BE2C (cell line): ENCODE data around the gene CD99.

ENCODE experiments used
- DNase-seq: peaks from one replicate; pipeline ENCODE4 v3.0.0-alpha.2; 2020
- H3K27me3 ChIP-seq: fragments of 250-450 bp; sonication (Bioruptor Pico); 2 replicates; pipeline ENCODE4 v1.5.1; 2020; ENCODE audit warnings: mild to moderate bottlenecking
- H3K36me3 ChIP-seq: fragments of 250-450 bp; sonication (Bioruptor Pico); 2 replicates; pipeline ENCODE4 v1.5.1; 2020; ENCODE audit warnings: mild to moderate bottlenecking
- H3K4me1 ChIP-seq: fragments of 250-450 bp; sonication (Bioruptor Pico); 2 replicates; pipeline ENCODE4 v1.5.1; 2020
- H3K4me3 ChIP-seq: 2 replicates; pipeline ENCODE4 v1.5.1; 2011; ENCODE audit warnings: low read depth, low read length
- H3K9me3 ChIP-seq: fragments of 250-450 bp; sonication (Bioruptor Pico); 2 replicates; pipeline ENCODE4 v1.5.1; 2020
- TF ChIP-seq, protein P1 (sequence below): IDR thresholded peaks from 2 replicates; pipeline ENCODE4 v1.5.1; 2012; ENCODE audit warnings: mild to moderate bottlenecking, low read depth, low read length

CD99 gene

DNA sequence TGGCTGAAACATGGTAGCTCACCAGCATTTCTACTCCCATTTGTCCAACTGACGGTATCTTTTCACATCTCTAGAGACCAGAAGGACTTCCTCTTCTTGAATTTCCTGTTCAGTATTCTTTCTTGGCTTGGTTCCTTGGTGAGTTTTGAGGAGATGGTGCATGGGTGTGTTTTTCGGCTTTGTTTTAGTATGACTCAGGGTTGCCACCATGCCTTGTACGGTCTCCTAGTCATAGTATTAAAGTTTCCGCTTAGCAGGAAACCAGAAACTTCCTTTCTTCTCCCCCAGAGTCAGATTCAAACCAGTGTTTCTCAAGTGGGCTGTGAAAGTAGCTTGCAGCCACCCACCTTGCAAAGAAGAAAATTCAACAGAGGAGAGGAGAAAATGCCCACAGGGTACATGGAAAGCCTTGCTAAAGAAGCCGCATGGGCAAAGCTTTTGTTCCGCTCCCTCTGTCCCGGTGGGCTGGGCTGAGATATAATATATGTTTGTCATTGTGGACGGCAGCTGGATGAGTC is 5.7 kb downstream of the CD99 start:
- H3K36me3 ChIP-seq, result no peaks in the 10 kb centered on the region
- DNase-seq, result no peak
- H3K4me3 ChIP-seq, result no peak overlapping the region
- no peaks in the 10 kb centered on the region for H3K27me3 ChIP-seq
- no peaks in the 10 kb centered on the region for H3K4me1 ChIP-seq
- TF ChIP-seq, protein P1, sequence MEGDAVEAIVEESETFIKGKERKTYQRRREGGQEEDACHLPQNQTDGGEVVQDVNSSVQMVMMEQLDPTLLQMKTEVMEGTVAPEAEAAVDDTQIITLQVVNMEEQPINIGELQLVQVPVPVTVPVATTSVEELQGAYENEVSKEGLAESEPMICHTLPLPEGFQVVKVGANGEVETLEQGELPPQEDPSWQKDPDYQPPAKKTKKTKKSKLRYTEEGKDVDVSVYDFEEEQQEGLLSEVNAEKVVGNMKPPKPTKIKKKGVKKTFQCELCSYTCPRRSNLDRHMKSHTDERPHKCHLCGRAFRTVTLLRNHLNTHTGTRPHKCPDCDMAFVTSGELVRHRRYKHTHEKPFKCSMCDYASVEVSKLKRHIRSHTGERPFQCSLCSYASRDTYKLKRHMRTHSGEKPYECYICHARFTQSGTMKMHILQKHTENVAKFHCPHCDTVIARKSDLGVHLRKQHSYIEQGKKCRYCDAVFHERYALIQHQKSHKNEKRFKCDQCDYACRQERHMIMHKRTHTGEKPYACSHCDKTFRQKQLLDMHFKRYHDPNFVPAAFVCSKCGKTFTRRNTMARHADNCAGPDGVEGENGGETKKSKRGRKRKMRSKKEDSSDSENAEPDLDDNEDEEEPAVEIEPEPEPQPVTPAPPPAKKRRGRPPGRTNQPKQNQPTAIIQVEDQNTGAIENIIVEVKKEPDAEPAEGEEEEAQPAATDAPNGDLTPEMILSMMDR, result no peak
- H3K9me3 ChIP-seq, result no peaks in the 10 kb centered on the region

DNA sequence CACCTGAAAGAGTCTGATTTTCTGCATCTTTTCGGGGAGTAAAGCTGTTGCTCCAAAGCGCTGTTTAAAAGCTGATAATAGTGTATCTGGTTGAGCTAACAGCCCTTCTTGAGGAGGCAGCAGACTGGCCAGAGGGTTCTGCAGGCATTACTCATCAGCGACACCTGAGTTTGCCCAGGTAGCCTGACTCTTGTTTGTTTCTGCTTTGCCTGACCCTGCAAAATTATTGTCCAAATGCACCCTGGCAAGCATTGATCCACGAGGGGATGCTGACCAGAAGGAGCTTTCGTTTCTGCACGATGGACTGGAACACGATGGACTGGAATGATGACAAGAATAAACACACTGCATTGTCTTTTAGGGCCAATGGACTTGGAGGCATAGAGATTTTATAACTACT is 6.2 kb downstream of the CD99 start:
- Histone ChIP-seq H3K27me3 (no peaks in the 10 kb centered on the region), H3K4me1 (no peaks in the 10 kb centered on the region), H3K9me3 (no peaks in the 10 kb centered on the region), H3K4me3 (no peak overlapping the region), H3K36me3 (no peaks in the 10 kb centered on the region)
- TF ChIP-seq, protein P1, result no peak
- no peak for DNase-seq

DNA sequence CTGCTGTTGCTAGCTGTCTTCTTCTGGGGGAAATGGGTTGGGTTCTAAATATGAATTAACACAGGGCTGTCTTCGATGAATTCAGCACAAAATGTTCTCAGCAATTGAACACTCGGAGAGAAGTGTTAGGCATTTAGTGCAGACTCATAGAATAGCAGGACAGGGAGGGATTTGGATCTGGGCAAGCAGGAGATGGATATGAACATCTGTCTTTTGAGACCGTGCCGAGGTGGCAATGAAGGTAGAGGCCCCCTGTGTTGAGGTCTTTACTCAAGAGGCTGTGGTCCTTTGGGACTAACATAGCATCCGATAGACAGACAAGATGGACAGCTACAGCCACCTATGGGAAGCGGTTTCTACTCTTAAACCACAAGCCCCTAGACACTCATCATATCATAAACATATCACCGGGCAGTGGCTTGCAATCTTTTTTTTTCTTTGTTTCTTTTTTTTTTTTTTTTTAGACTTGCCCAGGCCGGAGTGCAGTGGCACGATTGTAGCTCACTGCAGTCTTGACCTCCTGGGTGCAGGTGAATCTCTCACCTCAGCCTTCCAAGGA is 6.7 kb downstream of the CD99 start:
- H3K4me1 ChIP-seq, result no peaks in the 10 kb centered on the region
- no peaks in the 10 kb centered on the region for H3K9me3 ChIP-seq
- no peaks in the 10 kb centered on the region for H3K27me3 ChIP-seq
- no peaks in the 10 kb centered on the region for H3K36me3 ChIP-seq
- H3K4me3 ChIP-seq, result no peak overlapping the region
- no peak for DNase-seq
- TF ChIP-seq, protein P1, result no peak

DNA sequence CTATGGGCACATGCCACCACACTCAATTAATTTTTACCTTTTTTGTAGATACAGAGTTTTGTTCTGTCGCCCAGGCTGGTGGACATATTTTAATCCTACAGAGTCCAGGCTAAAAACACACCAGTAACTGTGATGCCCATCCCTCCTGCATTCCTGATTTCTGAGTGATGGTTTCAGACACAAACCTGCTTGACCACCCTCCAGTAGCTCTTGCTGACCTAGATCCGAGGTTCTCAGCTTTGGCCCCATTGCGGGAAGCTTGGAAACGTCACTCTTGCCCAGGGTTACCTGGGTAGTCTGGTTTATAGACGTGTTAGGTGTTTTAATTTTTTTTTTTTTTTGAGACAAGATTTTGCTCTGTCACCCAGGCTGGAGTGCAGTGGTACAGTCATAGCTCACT is 7.5 kb downstream of the CD99 start:
- H3K4me1 ChIP-seq, result no peaks in the 10 kb centered on the region
- no peaks in the 10 kb centered on the region for H3K27me3 ChIP-seq
- H3K9me3 ChIP-seq, result no peaks in the 10 kb centered on the region
- TF ChIP-seq, protein P1, result no peak
- DNase-seq, result no peak
- no peaks in the 10 kb centered on the region for H3K36me3 ChIP-seq
- H3K4me3 ChIP-seq, result no peak overlapping the region

DNA sequence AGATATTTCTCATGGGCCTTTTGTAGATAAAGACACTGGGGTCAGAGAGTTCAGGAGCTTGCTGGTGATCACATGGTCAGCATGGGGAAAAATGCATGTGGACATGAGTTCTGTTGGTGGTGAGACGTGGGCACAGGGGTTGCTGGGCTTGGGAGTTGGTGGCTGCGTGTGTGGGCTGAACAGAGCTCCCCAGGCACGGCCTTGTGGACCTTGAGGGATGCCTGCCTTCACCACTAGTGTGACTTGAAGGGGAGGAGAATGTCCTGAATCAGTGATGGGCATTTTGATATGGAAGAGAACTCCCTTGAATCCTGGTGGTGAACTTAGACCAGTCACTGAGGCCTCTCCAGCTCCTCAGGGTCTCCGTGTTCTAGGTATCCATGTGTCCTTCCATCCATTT is 8.9 kb downstream of the CD99 start:
- Histone ChIP-seq H3K27me3 (no peaks in the 10 kb centered on the region), H3K4me1 (no peaks in the 10 kb centered on the region), H3K9me3 (no peaks in the 10 kb centered on the region), H3K4me3 (no peak overlapping the region), H3K36me3 (no peaks in the 10 kb centered on the region)
- TF ChIP-seq, protein P1, result no peak
- no peak for DNase-seq

DNA sequence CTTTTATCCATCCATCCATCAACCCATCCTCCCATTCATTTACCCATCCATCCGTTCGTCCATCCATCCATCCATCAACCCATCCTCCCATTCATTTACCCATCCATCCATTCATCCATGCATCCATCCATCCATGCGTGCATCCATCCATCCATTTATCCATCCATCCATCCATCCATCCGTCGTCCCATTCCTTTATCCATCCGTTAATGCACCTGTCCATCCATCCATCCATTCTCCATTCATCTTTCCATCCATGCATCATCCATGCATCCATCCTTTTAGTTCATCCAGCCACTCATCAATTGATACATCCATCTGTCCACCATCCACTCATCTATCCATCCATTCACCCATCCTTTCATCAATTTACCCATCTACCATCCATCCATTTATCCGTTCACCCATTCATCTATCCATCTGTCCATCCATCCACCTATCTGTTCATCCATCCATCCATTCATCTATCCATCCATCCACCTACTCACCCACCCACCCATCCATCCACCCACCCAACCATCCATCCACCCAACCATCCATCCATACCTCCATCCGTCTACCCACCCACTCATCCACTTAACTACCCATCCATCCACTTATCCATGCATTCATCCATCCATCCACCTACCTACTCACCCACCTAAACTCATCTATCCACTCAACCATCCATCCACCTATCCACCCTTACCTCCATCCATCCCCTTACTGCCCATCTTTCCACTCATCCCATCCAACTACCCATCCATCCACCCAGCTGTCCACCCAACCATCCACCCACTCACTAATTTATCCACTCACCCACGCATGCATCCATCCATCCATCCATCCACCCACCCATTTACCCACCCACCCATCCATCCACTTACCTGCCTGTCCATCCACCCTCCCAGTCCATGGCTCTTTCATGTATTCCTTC is 9.6 kb downstream of the CD99 start:
- Histone ChIP-seq H3K4me1 (no peaks in the 10 kb centered on the region), H3K4me3 (no peak overlapping the region), H3K36me3 (no peaks in the 10 kb centered on the region)

More for the DNA sequence above, 9.6 kb downstream of the CD99 start:
- Histone ChIP-seq H3K9me3 (no peaks in the 10 kb centered on the region), H3K27me3 (no peaks in the 10 kb centered on the region)
- TF ChIP-seq, protein P1, result no peak
- DNase-seq, result no peak
